HepG2 (cell line): ENCODE results near the gene AFDN. TPM values are rescaled to one million over a fixed set of nuclear protein-coding genes. Genes with fewer than 3 reads are reported as not detected.
A peak's percentile ranks its signal among the peaks of the same experiment; 100 is the strongest.

Source experiments
- CC2D1A ChIP-seq: sonication (generic); formaldehyde crosslinking; IDR thresholded peaks from 2 replicates; pipeline ENCODE4 v1.8.1; 2023; ENCODE audit warnings: mild to moderate bottlenecking, missing genetic modification reagents
- HOXA7 ChIP-seq: sonication (generic); formaldehyde crosslinking; IDR thresholded peaks from 2 replicates; pipeline ENCODE4 v1.8.1; 2022; ENCODE audit warnings: mild to moderate bottlenecking, missing genetic modification reagents, moderate library complexity
- NFAT5 ChIP-seq: sonication (generic); formaldehyde crosslinking; IDR thresholded peaks from 2 replicates; pipeline ENCODE4 v1.4.0; 2020; ENCODE audit warnings: missing genetic modification reagents
- PRDM10 ChIP-seq: sonication (generic); formaldehyde crosslinking; IDR thresholded peaks from 2 replicates; pipeline ENCODE4 v1.4.0; 2020; ENCODE audit warnings: low read depth, missing genetic modification reagents
- RAD21 ChIP-seq: fragments of 450-650 bp; formaldehyde crosslinking; IDR thresholded peaks from 2 replicates; pipeline ENCODE4 v1.5.0; 2020; ENCODE audit warnings: mild to moderate bottlenecking
- RXRA ChIP-seq: sonication (generic); formaldehyde crosslinking; IDR thresholded peaks from 2 replicates; pipeline ENCODE4 v1.5.1; 2020; ENCODE audit warnings: missing genetic modification reagents
- TEF ChIP-seq: sonication (generic); formaldehyde crosslinking; IDR thresholded peaks from 2 replicates; pipeline ENCODE4 v1.5.0; 2020; ENCODE audit warnings: missing genetic modification reagents
- ZBTB38 ChIP-seq: sonication (generic); formaldehyde crosslinking; IDR thresholded peaks from 2 replicates; pipeline ENCODE4 v1.5.1; 2020; ENCODE audit warnings: mild to moderate bottlenecking, missing genetic modification reagents
- ZFX ChIP-seq: sonication (generic); formaldehyde crosslinking; IDR thresholded peaks from 2 replicates; pipeline ENCODE4 v1.4.0; 2020; ENCODE audit warnings: mild to moderate bottlenecking, low read depth, missing genetic modification reagents, moderate library complexity
- ZMAT5 ChIP-seq: sonication (generic); formaldehyde crosslinking; IDR thresholded peaks from 2 replicates; pipeline ENCODE4 v1.5.0; 2020; ENCODE audit warnings: mild to moderate bottlenecking, low read depth, missing genetic modification reagents, borderline replicate concordance
- ZMYM2 ChIP-seq: sonication (generic); formaldehyde crosslinking; IDR thresholded peaks from 2 replicates; pipeline ENCODE4 v1.8.0; 2022; ENCODE audit warnings: mild to moderate bottlenecking, missing genetic modification reagents
- ZMYM3 ChIP-seq: sonication (generic); formaldehyde crosslinking; IDR thresholded peaks from 2 replicates; pipeline ENCODE4 v1.5.1; 2020; ENCODE audit warnings: mild to moderate bottlenecking, missing genetic modification reagents
- ZNF292 ChIP-seq: sonication (generic); formaldehyde crosslinking; IDR thresholded peaks from 2 replicates; pipeline ENCODE4 v1.8.1; 2022; ENCODE audit warnings: mild to moderate bottlenecking, low read depth, missing genetic modification reagents, borderline replicate concordance
- ZNF33B ChIP-seq: sonication (generic); formaldehyde crosslinking; IDR thresholded peaks from 2 replicates; pipeline ENCODE4 v1.5.1; 2020; ENCODE audit warnings: mild to moderate bottlenecking, missing genetic modification reagents
- ZNF816 ChIP-seq: sonication (generic); formaldehyde crosslinking; IDR thresholded peaks from 2 replicates; pipeline ENCODE4 v1.8.0; 2022; ENCODE audit warnings: missing genetic modification reagents, mild to moderate bottlenecking, borderline replicate concordance
- ZXDC ChIP-seq: sonication (generic); formaldehyde crosslinking; IDR thresholded peaks from 2 replicates; pipeline ENCODE4 v1.5.0; 2020; ENCODE audit warnings: mild to moderate bottlenecking, missing genetic modification reagents
- polyA plus RNA-seq, 8 experiments: library from polyadenylated mRNA; depleted of rRNA in 3 of 8; stranded (reverse) in 7 of 8; unstranded in 1 of 8; fragments of >200 nt; fragmentation: Illumina TruSeq in 4 of 8; extraction: Trizol in 4 of 8; gene quantifications; 2 replicates each; pipeline versions ENCODE4 v1.2.1 to v1.2.3, GENCODE V29; 2011 to 2016; ENCODE audit warnings: low read depth in 4 of 8, missing spikeins in 1 of 8, mixed read lengths in 1 of 8; ENCODE audit not compliant: insufficient read depth in 1 of 8
- total RNA-seq, 5 experiments: library from RNA; depleted of rRNA; stranded (reverse); fragments of >200 nt; fragmentation: Illumina TruSeq; extraction: Trizol; gene quantifications; 2 replicates each; pipeline ENCODE4 v1.2.3, GENCODE V29; 2016; ENCODE audit warnings: low read depth in 1 of 5

AFDN gene
- total and polyA plus RNA-seq, 2 of the 13 experiments (the other 11 are each of a cell fraction or from before 2014, with no cell fraction given), result 136 to 151 TPM

- no peak for TF ChIP-seq PRDM10 (CRISPR knock-in tag)
- no peak for TF ChIP-seq CC2D1A (CRISPR knock-in tag)
- TF ChIP-seq HOXA7 (CRISPR knock-in tag), result no peak
- no peak for TF ChIP-seq ZFX (CRISPR knock-in tag)
- no peak for TF ChIP-seq ZMAT5 (CRISPR knock-in tag)
- TF ChIP-seq TEF (CRISPR knock-in tag), result peak; percentile 90
- TF ChIP-seq ZMYM3, result no peak
- TF ChIP-seq ZNF816 (CRISPR knock-in tag), result no peak
- TF ChIP-seq ZBTB38 (CRISPR knock-in tag), result no peak
- no peak for TF ChIP-seq ZMYM2
- TF ChIP-seq ZNF33B (CRISPR knock-in tag), result no peak
- peak; percentile 39; the same call in 1 of the 2 replicates for TF ChIP-seq RXRA (CRISPR knock-in tag)
- no peak for TF ChIP-seq RAD21 (CRISPR knock-in tag)
- TF ChIP-seq ZNF292 (CRISPR knock-in tag), result no peak
- no peak for TF ChIP-seq NFAT5 (CRISPR knock-in tag)
- no peak for TF ChIP-seq ZXDC (CRISPR knock-in tag)
These were observed 106.0 kb downstream of the AFDN start (continued) for GRCh38 chr6:167932468-167933276.
